Chondrocyte (in vitro differentiated cells): ENCODE data around the gene GUCY1B1. TPM values are rescaled to one million over a fixed set of nuclear protein-coding genes. Genes with fewer than 3 reads are reported as not detected.

ENCODE experiments used
- DNase-seq: peaks from one replicate; pipeline ENCODE4 v3.0.0; 2021; ENCODE audit warnings: mixed read lengths, low spot score
- H3K27ac Mint-ChIP-seq: one replicate; pipeline ENCODE4 v1.8.0; 2021; ENCODE audit warnings: mild to moderate bottlenecking, moderate library complexity, mixed read lengths; ENCODE audit not compliant: unreplicated experiment
- H3K27me3 Mint-ChIP-seq: 2 replicates; pipeline ENCODE4 v1.8.0; 2021; ENCODE audit warnings: low read depth, mixed read lengths
- H3K36me3 Mint-ChIP-seq: 2 replicates; pipeline ENCODE4 v1.8.0; 2021; ENCODE audit warnings: low read depth, mixed read lengths
- H3K4me1 Mint-ChIP-seq: 2 replicates; pipeline ENCODE4 v1.8.0; 2021; ENCODE audit warnings: low read depth, mild to moderate bottlenecking, mixed read lengths
- H3K4me3 Mint-ChIP-seq: one replicate; pipeline ENCODE4 v1.8.0; 2021; ENCODE audit warnings: mild to moderate bottlenecking, moderate library complexity, mixed read lengths; ENCODE audit not compliant: unreplicated experiment
- H3K9me3 Mint-ChIP-seq: 2 replicates; pipeline ENCODE4 v1.8.0; 2021; ENCODE audit warnings: low read depth, mixed read lengths
- CTCF ChIP-seq: fragments of 200-600 bp; sonication (generic); IDR thresholded peaks from 2 replicates; pipeline ENCODE4 v1.5.0; 2021; ENCODE audit warnings: antibody characterized with exemption, mild to moderate bottlenecking, moderate library complexity
- total RNA-seq: library from RNA; stranded (reverse); gene quantifications from 3 replicates; pipeline ENCODE4 v1.2.1, GENCODE V29; 2021

The GUCY1B1 gene
- total RNA-seq, 1 donor from 2014 or later, result 20.5 TPM

- no peak for TF ChIP-seq CTCF
- H3K4me3 Mint-ChIP-seq, result no peak overlapping the region
- no peak overlapping the region for H3K27ac Mint-ChIP-seq
- H3K27me3 Mint-ChIP-seq, result no peaks in the 10 kb centered on the region
- DNase-seq, result no peak
- H3K4me1 Mint-ChIP-seq, result peaks cover 13% of the 10 kb centered on the region
- no peaks in the 10 kb centered on the region for H3K9me3 Mint-ChIP-seq
- peaks cover 2% of the 10 kb centered on the region for H3K36me3 Mint-ChIP-seq
Measured at GRCh38 chr4:155766622-155767021, 7.8 kb downstream of the GUCY1B1 start.

GRCh38 chr4:155768370-155768769, 9.5 kb downstream of the GUCY1B1 start:
- DNase-seq, result no peak
- Mint-ChIP-seq H3K4me1 (no peaks in the 10 kb centered on the region), H3K9me3 (no peaks in the 10 kb centered on the region), H3K27me3 (no peaks in the 10 kb centered on the region), H3K36me3 (peaks cover 2% of the 10 kb centered on the region), H3K27ac (no peak overlapping the region), H3K4me3 (no peak overlapping the region)
- TF ChIP-seq CTCF, result no peak

GRCh38 chr4:155769090-155769489, 10.3 kb downstream of the GUCY1B1 start:
- Mint-ChIP-seq H3K27ac (no peak overlapping the region), H3K4me3 (no peak overlapping the region), H3K36me3 (peaks cover 4% of the 10 kb centered on the region), H3K4me1 (no peaks in the 10 kb centered on the region), H3K9me3 (no peaks in the 10 kb centered on the region), H3K27me3 (no peaks in the 10 kb centered on the region)
- no peak for TF ChIP-seq CTCF
- no peak for DNase-seq

- Mint-ChIP-seq H3K9me3 (no peaks in the 10 kb centered on the region), H3K4me3 (no peak overlapping the region), H3K27ac (no peak overlapping the region), H3K4me1 (peaks cover 3% of the 10 kb centered on the region), H3K36me3 (peaks cover 7% of the 10 kb centered on the region), H3K27me3 (no peaks in the 10 kb centered on the region)
- DNase-seq, result no peak
- TF ChIP-seq CTCF, result no peak
Measured at GRCh38 chr4:155772459-155773195, 13.8 kb downstream of the GUCY1B1 start.

- Mint-ChIP-seq H3K9me3 (no peaks in the 10 kb centered on the region), H3K27ac (peak overlapping the region; percentile 4), H3K4me1 (peaks cover 10% of the 10 kb centered on the region), H3K4me3 (no peak overlapping the region), H3K36me3 (peaks cover 7% of the 10 kb centered on the region), H3K27me3 (no peaks in the 10 kb centered on the region)
- no peak for TF ChIP-seq CTCF
- DNase-seq, result no peak
Measured at GRCh38 chr4:155773196-155773800, 14.5 kb downstream of the GUCY1B1 start.
